ENCODE measurements around the gene CEP72. TPM values are rescaled to one million over a fixed set of nuclear protein-coding genes. Genes with fewer than 3 reads are reported as not detected.

Gene CEP72
- total and polyA plus RNA-seq, 2 of the 13 experiments (the other 11 are each of a cell fraction or from before 2014, with no cell fraction given): 3.4 to 9.4 TPM

GRCh38 chr5:580436-580835 lies 31.7 kb upstream of the CEP72 start:
- intact Hi-C loops (cut with micrococcal nuclease; ENCODE audit: unreplicated experiment): no loop called here

More at GRCh38 chr5:580436-580835, 31.7 kb upstream of the CEP72 start:
- ChIA-PET CTCF (ENCODE audit: low intra/inter-chr PET ratio, low total read pairs) (no interaction called here), POLR2A (no interaction called here)
- no peak for ATAC-seq
- Histone ChIP-seq H3K4me3 (replicated peaks in 1 of 3; ENCODE audit: insufficient read depth in 1 of 3, low read depth in 2 of 3, low read length in 3 of 3) (no peak overlapping the region), H4K20me1 (ENCODE audit: insufficient read depth, low read length) (no peaks in the 10 kb centered on the region), H3K79me2 (ENCODE audit: insufficient read depth, low read length) (no peaks in the 10 kb centered on the region), H3K27ac (ENCODE audit: extremely low read length, insufficient read depth, low read length) (no peak overlapping the region), H2AFZ (ENCODE audit: low read length) (no peak overlapping the region), H3K9ac (ENCODE audit: insufficient read depth, low read depth, low read length) (no peak overlapping the region), H3K9me3 (ENCODE audit: low read length) (peaks cover 5% of the 10 kb centered on the region; the same call in 1 of the 2 replicates), H3K27me3 (ENCODE audit: control insufficient read depth in 1 of 2, insufficient read depth in 2 of 2, low read length in 2 of 2) (peaks cover 4 to 48% of the 10 kb centered on the region in 2 experiments), H3K4me1 (ENCODE audit: insufficient read depth, low read length) (no peaks in the 10 kb centered on the region), H3K36me3 (replicated peaks in 1 of 2; ENCODE audit: control insufficient read depth in 1 of 2, insufficient read depth in 2 of 2, low read length in 2 of 2) (no peaks in the 10 kb centered on the region), H3K4me2 (ENCODE audit: low read depth, low read length) (no peak overlapping the region)
- no TSS peak for BruUV-seq (replicated peaks)
- TF ChIP-seq ZNF644 (CRISPR knock-in tag; IDR thresholded peaks at IDR 0.05; ENCODE audit: low read depth): no peak
- no peak for TF ChIP-seq HNF1B (CRISPR knock-in tag; IDR thresholded peaks at IDR 0.05)
- TF ChIP-seq, protein P1, sequence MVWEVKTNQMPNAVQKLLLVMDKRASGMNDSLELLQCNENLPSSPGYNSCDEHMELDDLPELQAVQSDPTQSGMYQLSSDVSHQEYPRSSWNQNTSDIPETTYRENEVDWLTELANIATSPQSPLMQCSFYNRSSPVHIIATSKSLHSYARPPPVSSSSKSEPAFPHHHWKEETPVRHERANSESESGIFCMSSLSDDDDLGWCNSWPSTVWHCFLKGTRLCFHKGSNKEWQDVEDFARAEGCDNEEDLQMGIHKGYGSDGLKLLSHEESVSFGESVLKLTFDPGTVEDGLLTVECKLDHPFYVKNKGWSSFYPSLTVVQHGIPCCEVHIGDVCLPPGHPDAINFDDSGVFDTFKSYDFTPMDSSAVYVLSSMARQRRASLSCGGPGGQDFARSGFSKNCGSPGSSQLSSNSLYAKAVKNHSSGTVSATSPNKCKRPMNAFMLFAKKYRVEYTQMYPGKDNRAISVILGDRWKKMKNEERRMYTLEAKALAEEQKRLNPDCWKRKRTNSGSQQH (CRISPR knock-in tag; IDR thresholded peaks at IDR 0.05; ENCODE audit: low read depth): no peak
- TF ChIP-seq ZBTB42 (CRISPR knock-in tag; IDR thresholded peaks at IDR 0.05): no peak
- FAIRE-seq: no peak
- no peak for DNase-seq (ENCODE audit: low spot score)
- in situ Hi-C loops (cut with HindIII; ENCODE audit: extremely low pct_ligation_motif_present, low pct_unique_long_range_greater_than_20kb): no loop called here
- 45% methylated on average over 10 of the region's 11 CpGs for WGBS (ENCODE audit: low lambda C conversion rate)

Data from HepG2 (cell line).